Esophagus squamous epithelium (tissue), 5 donors: ENCODE data around the gene TGIF2LX. TPM values are rescaled to one million over a fixed set of nuclear protein-coding genes. Genes with fewer than 3 reads are reported as not detected.
"Not testable (repeated sequence)": the region's sequence is repeated elsewhere in the genome, so short reads cannot be mapped to it uniquely, and the experiment has no call there.

Experiments
- DNase-seq: peaks from one replicate; lab custom pipeline; 2025; lab: John Stamatoyannopoulos, UW
- H3K27ac ChIP-seq, 4 donors: fragments of 200-600 bp; sonication (generic); one replicate each; pipeline ENCODE4 v1.5.1; 2016 to 2019; ENCODE audit warnings: mild to moderate bottlenecking in 1 of 4
- H3K27me3 ChIP-seq, 4 donors: fragments of 200-600 bp; sonication (generic); 1 replicate in 3 of 4; 2 replicates in 1 of 4; pipeline versions ENCODE4 v1.5.1 to v1.6.0; 2017 to 2021; ENCODE audit warnings: antibody characterized with exemption in 1 of 4
- H3K36me3 ChIP-seq, 3 donors: fragments of 200-600 bp; sonication (generic); one replicate each; pipeline ENCODE4 v1.5.1; 2016 to 2019
- H3K4me1 ChIP-seq, 3 donors: fragments of 200-600 bp; sonication (generic); one replicate each; pipeline ENCODE4 v1.5.1; 2017 to 2019
- H3K4me3 ChIP-seq, 4 donors: fragments of 200-600 bp; sonication (generic); 1 replicate in 3 of 4; 2 replicates in 1 of 4; pipeline ENCODE4 v1.5.1; 2016 to 2019; ENCODE audit warnings: mild to moderate bottlenecking in 2 of 4, moderate library complexity in 1 of 4
- H3K9me3 ChIP-seq, 3 donors: fragments of 200-600 bp; sonication (generic); one replicate each; pipeline ENCODE4 v1.5.1; 2016 to 2019
- WGBS, 2 donors: methylation state at CpG; one replicate each; pipeline ENCODE4 v1.1.5; 2018; 5-methylcytosine and 5-hydroxymethylcytosine counted together
- intact Hi-C: fragments of 100-400 bp; cut with DNase I; formaldehyde crosslinking; loops from one replicate; pipeline ENCODE4 v1.15.0; 2022
- total RNA-seq, 4 donors: library from RNA; depleted of rRNA; stranded (reverse); fragments of >200 nt; gene quantifications; one replicate each; pipeline ENCODE4 v1.1.0, GENCODE V29; 2016
- donor health status: DM: yes; HTN: yes; CAD: no.

The TGIF2LX gene
- total RNA-seq: not detected

DNA sequence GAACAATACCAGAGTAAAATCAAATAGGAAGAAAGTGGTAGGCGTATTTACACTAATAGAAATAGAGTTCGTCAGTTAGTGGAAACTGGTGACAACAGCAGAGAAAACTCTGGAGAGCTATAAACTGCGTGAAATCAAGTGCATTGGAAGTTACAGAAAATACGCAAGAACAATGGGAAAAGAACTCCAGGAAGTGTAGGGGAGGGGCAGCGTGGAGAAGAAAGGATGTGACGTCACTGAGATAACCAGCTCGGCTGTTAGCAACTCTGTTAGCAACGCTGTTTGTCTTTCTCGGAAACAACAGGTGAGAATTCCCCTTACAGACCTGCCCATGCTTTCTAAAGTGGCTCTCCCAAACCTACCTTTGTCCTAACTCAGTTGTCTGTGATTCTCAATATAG is at the start of gene TGIF2LX:
TGIF2LX (plus strand) TSS at position 244 of the 400 bp plus-strand sequence. CDS start 178 bp downstream, outside the sequence.
- DNase-seq, intact Hi-C loops, H3K9me3 ChIP-seq, H3K27me3 ChIP-seq, H3K36me3 ChIP-seq, H3K4me1 ChIP-seq, H3K27ac ChIP-seq, H3K4me3 ChIP-seq: not testable (repeated sequence)
- WGBS, 2 donors: 71 to 72% methylated on average over 9 of the region's 9 CpGs

- H3K4me3 ChIP-seq, H3K9me3 ChIP-seq, H3K4me1 ChIP-seq, H3K36me3 ChIP-seq, DNase-seq, H3K27me3 ChIP-seq, H3K27ac ChIP-seq, intact Hi-C loops: not testable (repeated sequence)
- WGBS, 2 donors: 88% methylated on average over 6 of the region's 18 CpGs; no CpG with 5 or more reads in 1 of the 2 donors
Observed at GRCh38 chrX:89922338-89922934, 728 bp downstream of the TGIF2LX start.

DNA sequence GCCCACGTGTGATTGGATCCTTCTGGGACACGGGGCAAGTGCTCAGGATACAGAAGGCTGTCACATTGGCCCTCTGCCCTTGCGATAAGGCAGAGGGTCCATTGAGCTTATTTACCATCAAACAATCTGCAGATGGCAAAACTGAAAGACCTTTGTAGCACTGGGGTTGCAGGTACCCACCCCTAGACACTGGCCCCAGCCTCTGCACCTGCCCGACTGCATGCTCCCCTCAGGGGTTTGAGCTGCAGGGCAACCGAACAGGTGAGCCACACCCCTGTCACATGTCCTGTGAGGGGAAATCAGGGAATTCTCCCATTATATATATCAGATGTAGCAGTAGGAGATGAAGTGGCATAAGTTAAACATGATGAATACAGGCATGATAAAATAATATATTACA is 21.4 kb downstream of the TGIF2LX start:
- H3K27me3 ChIP-seq, H3K4me1 ChIP-seq, H3K9me3 ChIP-seq, H3K4me3 ChIP-seq, DNase-seq, H3K27ac ChIP-seq, intact Hi-C loops, H3K36me3 ChIP-seq: not testable (repeated sequence)
- 40 to 80% methylated on average over 1 to 2 of the region's 5 CpGs for WGBS, 2 donors

DNA sequence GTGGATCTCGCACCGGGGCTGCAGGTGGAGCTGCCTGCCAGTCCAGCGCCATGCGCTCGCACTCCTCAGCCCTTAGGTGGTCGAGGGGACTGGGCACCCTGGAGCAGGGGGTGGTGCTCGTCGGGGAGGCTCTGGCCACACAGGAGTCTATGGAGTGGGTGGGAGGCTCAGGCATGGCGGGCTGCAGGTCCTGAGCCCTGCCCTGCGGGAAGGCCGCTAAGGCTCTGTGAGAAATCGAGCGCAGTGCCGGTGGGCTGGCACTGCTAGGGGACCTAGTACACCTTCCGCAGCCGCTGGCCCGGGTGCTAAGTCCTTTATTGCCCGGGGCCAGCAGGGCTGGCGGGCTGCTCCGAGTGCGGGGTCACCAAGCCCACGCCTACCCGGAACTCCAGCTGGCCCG is 43.9 kb downstream of the TGIF2LX start:
- H3K27me3 ChIP-seq, H3K36me3 ChIP-seq, DNase-seq, H3K4me3 ChIP-seq, intact Hi-C loops, H3K9me3 ChIP-seq, H3K4me1 ChIP-seq, H3K27ac ChIP-seq: not testable (repeated sequence)
- no CpG with 5 or more reads among the region's 24 CpGs for WGBS, 2 donors
